CD4-positive, alpha-beta T cell treated with Interleukin-17A for 4 hours (primary cell): ENCODE data around the gene FSCN2.
A peak's percentile ranks its signal among the peaks of the same experiment; 100 is the strongest.

Experiments
- DNase-seq: peaks from one replicate; pipeline ENCODE4 v3.0.0-alpha.2; 2020; ENCODE audit warnings: mixed read lengths

FSCN2 gene, protein sequence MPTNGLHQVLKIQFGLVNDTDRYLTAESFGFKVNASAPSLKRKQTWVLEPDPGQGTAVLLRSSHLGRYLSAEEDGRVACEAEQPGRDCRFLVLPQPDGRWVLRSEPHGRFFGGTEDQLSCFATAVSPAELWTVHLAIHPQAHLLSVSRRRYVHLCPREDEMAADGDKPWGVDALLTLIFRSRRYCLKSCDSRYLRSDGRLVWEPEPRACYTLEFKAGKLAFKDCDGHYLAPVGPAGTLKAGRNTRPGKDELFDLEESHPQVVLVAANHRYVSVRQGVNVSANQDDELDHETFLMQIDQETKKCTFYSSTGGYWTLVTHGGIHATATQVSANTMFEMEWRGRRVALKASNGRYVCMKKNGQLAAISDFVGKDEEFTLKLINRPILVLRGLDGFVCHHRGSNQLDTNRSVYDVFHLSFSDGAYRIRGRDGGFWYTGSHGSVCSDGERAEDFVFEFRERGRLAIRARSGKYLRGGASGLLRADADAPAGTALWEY

DNA sequence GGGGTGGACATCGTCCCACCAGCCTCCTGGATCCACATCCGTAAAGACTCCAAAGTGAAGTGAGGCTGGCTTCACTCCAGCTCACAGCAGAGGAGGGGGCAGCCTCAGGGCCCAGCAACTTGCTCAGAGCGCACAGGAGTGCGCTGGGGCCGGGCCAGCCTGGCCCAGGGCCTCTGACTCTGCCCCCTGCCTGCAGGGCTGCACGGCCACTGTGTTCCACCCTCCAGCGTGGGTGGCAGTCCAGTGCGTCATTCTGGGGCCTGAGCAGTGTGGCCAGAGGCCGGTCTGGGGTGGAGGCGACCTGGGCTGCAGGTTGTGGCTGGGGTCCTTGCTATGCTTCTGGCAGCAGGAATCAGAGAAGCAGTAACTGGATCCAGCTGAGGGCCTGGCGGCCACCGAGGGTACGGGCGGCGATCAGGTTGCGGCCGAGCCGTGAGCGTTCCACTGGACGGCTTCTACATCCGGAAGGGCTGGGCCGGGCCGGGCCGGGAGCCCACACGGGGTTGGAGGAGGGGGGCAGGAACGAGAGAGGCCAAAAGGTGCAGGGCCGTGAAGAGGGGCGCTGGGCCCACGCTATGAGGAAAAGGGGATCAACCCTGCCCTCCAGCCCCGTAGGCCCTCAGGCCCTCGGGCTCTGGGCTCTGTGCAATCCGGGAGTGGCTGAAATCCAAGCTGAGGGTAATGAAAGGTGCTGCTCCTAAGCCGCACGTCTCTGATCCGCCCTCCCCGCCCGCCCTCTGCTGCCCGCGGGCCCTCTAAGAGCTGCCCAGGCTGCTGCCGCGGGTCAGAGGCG, at the start of gene FSCN2:
Gene FSCN2 (plus strand): TSS at position 787 of the 793 bp plus-strand sequence. CDS start 155 bp downstream, outside the sequence.
- no peak for DNase-seq

DNA sequence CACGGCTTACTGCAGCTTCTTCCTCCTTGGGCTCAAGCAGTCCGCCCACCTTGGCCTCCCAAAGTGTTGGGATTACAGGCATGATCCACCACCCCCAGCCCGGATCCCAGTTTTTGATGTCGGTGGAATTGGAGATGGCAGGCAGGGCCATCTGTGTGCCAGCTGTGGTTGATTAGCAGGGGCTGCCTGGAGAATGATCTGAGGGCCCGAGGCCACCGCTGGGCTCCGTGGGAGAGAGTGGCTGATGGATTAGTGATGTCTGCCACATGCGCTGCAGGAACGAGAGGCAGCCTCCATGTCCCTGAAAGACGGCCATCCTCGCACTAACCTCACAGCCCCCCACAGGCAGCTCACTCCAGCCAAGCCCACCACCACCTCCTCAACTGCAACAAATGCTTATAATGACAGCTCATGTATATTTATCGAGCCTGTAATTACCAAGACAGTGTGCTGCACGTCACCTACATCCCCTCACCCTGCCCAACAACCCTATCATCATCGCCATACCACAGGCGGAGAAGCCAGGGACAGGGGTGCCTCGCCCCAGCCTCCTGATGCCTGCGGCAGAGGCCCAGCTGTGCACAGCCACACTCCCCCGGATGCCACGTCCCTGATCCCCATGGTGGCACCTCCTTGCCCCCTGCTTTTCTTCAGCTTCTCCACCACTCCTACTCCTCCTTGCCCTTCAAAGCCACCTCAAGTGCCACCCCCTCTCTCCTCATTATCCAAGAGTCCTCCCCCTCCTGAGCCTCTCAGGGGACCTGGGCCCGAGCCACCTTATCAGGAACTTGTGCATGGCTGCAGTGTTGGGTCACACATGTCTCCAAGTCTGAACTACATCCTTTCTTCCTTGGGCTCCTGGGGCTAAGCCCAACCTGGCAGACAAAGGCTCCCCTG, 48.8 kb upstream of the FSCN2 start:
- no peak for DNase-seq

DNA sequence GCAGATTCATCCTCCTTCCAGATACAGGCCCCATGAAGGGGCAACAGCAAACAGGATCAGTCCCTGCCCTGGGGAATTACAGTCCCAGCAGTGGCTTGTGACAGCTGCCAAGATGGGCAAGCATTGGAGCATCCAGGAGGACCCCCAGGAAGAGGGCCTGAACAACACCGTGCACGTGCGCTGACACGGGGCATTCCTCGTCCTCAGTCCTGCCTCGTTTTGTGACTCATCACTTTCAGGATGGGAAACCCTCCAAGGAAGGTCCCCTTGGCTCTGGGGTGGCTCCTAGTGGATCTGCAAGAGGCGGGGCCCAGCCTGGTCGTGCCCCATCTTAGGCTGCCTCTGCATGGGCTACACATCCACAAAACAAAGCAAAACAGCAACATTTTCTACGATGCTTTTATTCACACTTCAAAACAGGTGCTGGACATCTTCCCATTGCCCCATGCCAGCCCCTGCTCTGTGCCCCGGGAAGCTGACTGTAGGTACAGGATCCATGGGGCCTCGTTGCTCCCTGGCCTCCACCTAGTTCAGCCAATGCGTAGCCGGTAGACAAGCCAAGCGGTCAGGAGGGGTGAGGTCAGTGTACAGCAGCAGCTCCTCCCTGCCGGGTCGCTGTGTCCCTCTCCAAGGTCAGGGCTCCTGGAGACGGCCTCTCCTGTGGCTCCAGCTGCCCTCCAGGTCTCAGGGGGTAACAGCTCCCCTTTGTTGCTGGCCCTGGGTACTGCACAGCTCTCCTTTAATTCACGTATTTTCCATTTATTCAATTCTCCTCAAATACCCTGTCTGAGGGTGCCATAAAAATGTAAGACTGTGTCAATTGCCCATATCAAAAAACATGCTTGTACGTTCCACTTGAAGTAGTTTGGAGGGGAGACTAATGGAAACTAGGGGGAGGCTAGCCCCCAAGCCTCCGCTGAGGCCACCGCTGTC, 47.8 kb upstream of the FSCN2 start:
- no peak for DNase-seq

DNA sequence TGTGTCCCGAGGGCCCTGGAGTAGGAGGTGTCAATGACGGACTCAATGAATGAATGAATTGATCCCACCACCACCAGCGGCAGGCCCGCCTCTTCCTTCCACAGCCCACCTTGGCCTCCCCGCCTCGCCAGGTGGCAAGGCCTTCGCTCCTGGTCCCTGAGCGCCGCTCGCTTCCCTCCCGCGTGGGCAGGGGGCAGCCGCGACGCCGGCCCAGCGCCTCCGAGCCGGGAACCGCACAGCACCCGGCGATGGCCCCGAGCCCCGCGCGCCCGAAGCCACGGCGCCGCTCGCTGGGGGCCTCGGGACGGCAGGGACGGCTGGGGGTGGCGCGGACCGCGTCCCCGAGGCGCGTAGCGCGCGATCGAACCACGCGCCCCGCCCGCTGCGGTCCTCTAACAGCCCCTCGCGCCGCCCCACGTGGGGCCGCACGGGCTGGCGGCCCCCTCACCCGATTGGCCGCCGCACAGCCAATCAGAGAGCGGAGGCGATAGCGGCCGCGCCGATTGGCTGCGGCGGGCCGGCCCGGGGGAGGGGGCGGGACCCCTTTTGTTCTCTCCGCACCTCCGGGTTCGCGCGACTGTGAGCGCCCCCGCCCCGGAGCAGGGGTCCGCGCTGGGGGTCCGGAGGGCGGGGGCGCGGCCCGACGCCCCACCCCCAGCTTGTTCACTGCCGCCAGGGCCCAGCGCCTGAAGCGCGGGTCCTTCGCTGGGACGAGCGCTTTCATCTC, 46.9 kb upstream of the FSCN2 start:
- peak; percentile 81 for DNase-seq

DNA sequence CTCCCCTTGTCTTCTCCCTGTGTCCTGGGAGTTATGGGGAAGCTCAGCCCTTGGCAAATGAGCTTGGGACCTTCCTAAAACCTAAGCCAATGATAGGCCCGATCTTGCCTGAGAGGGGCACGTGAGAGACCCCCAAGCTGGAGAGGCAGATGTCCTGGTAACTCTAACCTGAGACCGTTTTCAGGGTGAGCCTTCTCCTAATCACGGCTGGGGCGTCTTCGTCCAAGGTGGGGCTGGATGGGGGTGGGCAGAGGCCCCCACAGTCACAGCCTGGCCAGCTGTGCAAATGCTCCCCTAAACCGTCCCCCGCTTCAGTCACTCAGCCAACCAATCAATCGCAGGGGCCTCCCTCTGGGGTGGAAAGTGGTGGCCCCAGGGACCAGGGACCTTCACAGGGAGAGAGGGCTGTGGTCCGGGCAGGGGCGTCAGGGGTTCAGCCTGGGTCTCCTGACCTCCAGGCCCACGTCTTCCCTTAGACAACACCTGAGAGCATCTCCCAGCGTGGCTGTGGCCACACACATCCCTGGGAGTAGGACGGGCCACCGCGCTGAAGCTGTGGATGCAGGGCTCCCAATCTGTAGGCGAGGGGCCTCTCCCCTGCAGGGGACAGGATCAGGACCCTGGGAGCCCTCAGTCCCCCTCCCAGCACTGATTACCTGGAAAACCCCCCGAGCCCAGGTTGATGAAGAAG, 46.2 kb upstream of the FSCN2 start:
- no peak for DNase-seq

DNA sequence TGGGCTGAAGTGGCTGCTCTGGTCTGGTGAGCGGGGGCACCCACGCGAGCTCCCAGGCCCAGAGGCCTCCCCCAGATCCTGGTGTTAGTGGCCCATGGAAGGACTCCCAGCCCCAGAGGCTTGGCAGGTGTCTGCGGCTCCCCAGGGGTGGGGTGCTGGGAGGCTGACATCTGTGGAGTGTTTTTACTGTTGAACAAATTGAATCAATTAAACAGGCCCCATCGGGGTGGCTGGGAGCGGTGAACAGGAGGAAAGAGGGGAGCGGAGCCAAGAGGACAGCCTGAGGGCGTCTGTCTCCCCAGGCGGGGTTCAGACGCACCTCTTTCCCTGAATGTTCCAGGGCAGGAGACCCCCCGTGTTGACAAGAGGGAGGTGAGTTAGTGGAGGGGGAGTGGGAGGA, 45.5 kb upstream of the FSCN2 start:
- DNase-seq = no peak

DNA sequence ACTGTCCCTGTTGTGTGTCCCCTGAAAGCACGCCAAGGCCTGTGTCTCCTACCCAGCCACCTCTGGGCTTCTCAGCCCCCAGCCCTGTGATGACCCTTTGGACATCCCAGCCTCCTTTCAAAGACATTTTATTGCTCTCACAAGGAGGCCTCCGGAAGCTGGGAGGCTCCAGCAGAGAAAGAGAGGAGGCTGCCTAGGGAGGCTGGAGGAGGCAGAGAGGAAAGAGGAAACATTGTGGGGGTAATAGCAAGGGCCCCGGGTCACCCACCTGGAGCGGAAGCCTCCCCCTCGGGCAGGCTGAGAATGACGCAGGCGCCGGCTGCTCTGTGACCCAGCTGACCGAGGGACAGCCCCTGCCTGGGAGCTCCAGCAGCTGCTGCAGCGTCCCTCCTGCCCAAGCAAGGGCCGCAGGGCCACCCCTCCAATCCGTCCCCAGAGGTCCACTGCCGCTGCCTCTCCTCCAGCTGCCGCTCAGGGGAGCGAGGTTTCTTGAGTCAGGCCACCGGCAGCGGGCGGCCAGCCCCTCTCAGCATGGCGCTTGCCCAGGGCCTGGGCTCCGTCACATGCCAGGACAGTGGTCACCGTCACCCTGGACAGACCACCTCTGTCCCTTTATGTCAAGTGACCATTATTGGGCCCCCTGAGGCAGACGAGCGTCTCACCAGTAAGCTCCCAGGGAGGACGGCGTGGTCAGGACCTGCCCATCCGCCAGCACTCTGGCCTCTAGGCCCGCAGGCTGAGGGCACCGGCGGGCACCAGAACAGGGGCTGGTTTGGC, 44.9 kb upstream of the FSCN2 start:
- DNase-seq = no peak

DNA sequence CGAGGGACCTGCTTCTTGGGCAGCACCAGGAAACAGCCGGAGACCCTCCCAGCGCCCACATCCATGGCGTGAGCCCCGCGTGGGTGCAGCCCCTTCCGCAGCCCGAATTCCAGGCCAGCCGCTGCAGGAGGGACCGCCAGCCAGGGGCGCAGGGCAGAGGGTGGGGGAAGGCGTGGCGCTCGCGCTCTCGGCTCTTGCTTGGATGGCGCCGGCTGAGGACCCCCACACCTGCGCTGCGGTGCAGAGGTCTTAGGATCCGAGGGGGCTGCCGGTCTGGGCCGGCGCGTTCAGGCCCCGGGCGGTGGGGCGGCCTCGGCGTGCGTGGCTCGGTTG, 44.3 kb upstream of the FSCN2 start:
- DNase-seq = no peak

DNA sequence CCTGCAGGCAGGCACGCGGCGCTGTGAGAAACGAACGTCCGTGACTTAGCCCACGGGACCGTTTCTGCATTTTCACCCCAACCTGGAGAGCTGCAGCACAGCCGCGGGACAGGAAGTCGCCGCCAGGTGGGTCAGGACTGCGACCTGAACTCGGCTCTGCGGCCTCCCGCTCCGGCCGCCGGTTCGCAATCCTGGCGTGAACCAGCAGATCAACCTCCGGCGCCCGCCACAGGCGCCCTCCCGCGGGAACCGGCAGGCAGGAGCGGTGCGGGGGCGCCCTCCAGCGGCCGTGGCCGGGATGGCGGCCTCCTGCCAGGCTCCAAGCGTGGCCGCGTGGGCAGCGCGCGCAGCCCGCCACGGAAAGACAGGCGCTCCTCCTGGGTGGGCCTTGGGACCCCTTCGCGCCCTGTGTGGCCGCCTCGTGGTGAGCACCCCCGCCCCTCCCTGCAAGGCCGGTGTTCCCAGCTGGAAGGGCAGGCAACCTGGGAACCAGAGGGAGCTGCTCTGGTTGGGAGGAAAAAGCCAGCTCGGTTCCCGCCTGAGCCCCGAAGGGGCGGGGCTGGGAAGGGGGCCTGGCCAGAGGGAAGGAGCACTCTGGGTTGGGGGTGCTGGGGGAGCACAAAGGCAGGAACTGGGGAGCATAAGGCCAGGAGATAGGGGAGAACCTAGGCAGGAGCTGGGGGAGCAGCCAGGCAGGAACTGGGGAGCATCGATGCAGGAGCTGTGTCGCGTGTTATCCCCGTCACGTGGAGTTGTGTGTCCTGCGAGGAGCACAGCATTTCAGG, 43.8 kb upstream of the FSCN2 start:
- peak; percentile 91 for DNase-seq

DNA sequence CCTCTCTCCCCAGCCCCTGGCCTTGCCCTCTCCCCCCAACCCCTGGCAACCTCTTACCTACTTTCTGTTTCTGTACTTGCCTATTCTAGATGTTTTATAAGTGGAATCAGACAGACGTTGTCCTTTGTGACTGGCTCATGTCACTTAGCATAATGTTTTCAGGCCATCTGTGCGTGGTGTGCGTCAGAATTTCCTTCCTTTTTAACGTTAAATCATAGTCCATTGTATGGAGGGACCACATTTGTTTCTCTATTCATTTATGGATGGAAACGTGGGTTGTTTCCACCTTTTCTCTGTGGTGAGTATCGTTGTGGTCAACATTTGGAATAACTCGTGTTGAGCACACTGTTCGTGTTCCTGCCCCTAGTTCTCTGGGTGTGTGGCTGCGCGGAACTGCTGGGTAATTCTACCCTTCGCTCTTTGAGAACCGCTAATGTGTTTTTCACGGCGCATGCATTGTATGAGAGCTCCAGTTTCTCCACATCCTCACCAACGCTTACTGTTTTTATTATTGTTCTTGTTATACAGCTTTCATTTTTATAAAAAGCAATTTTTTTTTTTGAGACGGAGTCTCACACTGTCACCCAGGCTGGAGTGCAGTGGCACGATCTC, 41.9 kb upstream of the FSCN2 start:
- no peak for DNase-seq

DNA sequence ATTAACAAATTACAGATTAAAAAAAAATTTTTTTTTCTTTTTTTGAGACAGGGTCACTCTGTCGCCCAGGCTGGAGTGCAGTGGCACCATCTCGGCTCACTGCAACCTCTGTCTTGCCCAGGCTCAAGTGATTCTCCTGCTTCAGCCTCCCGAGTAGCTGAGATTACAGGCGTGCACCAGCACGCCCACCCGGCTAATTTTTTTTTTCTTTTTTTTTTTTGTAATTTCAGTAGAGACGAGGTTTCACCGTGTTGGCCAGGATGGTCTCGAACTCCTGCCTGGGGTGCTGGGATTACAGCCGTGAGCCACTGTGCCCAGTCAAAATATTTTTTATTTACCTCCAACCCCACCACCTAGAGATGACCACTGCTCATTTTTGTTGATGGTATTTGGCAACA, 41.1 kb upstream of the FSCN2 start:
- DNase-seq = no peak

DNA sequence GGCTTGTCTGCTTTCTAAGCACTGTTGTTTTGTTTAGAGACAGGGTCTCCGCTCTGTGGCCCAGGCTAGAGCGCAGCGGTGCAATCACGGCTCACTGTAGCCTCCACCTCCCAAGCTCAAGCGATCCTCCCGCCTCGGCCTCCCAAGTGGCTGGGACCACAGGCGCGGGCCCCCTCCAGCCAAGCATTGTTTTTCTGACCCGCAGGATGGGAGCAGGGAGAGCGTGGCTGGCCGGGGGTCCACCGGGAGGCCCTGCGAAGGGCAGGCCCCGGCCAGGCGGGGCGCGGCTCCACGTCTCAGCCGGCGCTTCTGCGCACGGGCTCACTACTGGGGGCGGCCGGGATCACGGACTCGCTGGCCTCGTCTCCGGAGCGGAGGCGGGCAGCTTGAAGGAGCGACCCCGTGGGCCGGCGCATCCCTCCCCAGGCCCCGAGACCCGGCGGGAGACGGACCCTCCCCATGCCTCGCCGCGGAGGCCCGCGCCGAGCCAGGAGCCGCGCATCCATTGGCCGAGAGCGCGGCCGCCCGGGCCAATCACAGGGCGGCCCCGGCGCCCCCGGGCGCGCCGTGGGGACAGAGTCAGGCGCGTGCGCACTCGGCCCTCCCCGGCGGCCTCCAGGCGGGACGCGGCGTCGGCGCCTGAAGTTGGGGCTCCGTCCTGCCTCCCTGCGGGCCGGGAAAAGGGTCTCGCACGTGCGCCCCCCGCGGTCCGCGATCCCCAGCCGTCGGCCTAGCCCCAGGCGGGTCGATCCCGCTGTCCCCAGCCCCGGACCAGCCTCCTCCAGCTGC, 40.5 kb upstream of the FSCN2 start:
- DNase-seq = peak; percentile 90

DNA sequence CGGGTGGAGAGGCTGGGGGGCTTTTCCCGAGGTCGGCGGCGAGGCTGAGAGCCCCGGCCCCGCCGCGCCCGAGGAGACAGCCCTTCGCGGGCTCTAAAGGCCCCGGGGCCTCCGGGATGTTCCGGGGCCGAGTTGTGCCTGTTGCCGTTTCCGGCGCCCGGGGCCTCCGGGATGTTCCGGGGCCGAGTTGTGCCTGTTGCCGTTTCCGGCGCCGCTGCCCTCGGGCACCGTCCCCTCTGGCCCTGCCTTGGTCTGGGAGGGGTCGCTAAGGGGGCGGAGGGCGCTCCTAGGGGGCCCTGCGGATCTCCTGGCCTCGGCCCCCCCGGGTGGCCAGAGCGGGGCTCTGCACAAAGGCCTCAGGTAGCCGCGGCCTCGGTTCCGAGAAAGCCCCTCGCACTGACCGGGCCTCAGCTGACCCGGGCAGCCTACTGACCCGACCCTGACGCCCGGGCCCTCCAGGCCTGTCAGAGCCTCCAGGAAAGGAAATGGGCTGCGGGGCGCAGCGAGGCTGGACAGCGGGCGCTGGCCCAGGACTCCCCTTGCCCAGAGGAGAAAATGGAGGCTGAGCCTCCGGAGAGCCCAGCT, 39.8 kb upstream of the FSCN2 start:
- DNase-seq = no peak

DNA sequence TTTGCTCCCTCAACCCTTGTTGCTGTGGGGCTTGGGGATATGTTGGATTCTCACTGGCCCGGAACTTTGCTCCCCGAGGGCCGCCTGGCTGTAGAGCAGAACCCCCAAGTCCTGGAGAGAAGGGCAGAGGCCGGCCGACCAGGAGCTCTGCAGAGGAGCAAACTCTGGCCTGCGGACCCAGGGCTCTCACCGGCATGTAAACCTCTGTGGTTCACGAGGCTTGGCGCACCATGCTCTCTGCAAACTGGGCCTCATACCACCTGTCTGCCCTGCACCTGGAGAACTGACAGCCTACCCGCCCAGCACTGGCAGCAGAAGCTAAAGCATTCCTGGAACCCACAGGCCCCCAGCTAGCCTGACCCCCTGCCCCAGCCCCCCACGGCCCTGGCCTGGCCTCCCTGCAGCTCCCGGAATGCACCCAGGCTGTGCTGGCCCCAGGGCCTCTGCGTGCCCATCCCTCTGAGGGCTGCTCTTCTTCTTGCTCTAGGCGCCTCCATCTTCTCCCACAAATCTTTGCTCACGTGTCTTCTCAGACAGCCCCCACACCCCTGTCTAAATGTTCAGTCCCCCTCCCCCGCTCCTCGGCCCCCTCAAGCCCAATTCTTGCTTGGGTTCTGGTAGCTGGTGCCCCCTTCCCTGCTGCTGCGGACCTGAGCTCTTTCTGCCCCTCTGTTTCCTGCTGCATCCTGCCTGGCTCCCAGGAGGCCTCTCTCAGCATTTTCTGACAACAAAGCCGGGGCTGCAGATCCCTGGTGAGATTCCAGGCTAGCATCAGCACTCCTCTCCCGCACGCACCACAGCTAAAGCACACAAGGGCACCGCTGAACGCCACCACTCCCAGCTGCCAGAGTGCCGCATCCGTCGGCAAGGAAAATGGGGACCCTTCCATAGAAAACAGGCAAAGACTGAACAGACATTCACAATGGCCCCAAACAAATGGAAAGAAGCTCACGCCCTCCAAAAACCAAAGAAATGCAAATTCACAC, 38.9 kb upstream of the FSCN2 start:
- DNase-seq = no peak

DNA sequence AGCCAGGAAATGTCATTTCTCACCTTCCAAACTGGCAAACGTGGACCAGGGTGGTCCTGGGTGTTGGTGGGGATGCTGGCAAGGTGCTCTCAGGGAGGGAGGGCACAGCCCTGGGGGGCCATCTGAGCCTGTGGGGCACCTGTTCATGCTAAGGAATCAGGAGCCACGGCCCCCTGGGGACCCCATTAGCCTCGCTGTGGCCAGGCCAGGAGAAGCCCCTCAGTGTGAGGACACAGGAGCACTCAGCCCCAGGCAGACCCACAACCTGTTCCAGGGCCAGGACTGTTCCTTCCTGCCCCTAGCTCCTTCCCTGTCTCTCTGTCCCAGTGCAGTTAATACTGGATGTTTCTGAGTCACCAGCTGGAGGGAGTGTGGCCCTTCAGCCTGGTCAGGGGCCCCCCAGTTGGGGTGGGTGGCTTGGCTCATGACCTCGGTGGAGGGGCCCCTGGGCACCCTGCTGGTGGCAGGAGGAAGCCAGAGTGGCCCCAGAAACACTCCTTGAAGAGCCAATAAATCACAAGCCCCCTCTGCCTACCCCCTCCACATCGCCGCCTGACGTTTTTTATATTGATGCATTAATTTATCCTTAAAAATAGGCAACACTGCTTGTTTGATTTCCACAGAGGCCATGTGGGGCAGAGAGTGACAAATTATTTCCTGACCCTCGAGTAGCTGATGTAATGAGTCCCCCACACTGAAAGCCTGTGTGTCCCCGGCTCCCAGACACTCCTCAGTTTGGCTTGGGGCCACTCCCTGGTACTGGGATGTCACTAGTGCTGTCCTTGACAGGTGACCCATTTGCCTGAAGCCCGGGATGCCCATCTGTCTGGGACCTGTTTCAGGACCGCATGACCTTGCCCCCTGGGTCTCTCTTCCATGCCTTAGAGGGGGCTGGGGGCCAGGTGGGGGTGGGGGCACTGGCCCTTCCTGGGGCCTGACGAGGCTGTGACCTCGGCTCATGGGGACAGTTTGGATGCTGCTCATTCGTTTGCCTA, 37.9 kb upstream of the FSCN2 start:
- no peak for DNase-seq
